Pancreas (tissue), 10 donors: ENCODE results near the gene ACOT7. TPM values are rescaled to one million over a fixed set of nuclear protein-coding genes. Genes with fewer than 3 reads are reported as not detected.

ENCODE experiments used
- ATAC-seq, 4 donors: fragments of 200-7000 bp; cut with Tn5 transposase; one replicate each; pipeline versions ENCODE4 v1.8.0 to v1.9.1; 2020; ENCODE audit warnings: mild to moderate bottlenecking in 4 of 4, moderate library complexity in 4 of 4
- DNase-seq, 6 donors: peaks; one replicate each; pipeline ENCODE4 v3.0.0-alpha.2; 2020
- FAIRE-seq: peaks from 2 replicates; lab custom pipeline; 2012; peaks lifted over from hg19 to GRCh38; lab: Jason Lieb, UNC
- H3K27ac ChIP-seq, 4 donors: fragments of 200-600 bp; sonication (generic); 1 replicate in 3 of 4; 2 replicates in 1 of 4; pipeline versions ENCODE4 v1.5.0 to v1.8.0; 2020
- H3K27me3 ChIP-seq, 4 donors: fragments of 200-600 bp; one replicate each; pipeline ENCODE4 v1.8.0; 2021
- H3K36me3 ChIP-seq, 3 donors: fragments of 200-600 bp; sonication (generic) in 1 of 3; one replicate each; pipeline versions ENCODE4 v1.5.0 to v1.8.0; 2020 to 2021
- H3K4me1 ChIP-seq, 3 donors: fragments of 200-600 bp; one replicate each; pipeline ENCODE4 v1.8.0; 2021
- H3K4me3 ChIP-seq, 4 donors: fragments of 200-600 bp; sonication (generic) in 2 of 4; one replicate each; pipeline versions ENCODE4 v1.5.0 to v1.8.0; 2020 to 2021
- H3K9me3 ChIP-seq, 4 donors: fragments of 200-600 bp; one replicate each; pipeline ENCODE4 v1.8.0; 2021
- WGBS, 2 donors: extraction: QIAGEN DNeasy Blood & Tissue Kit; methylation state at CpG; one replicate each; pipeline ENCODE4 v1.1.7; 2013; 5-methylcytosine and 5-hydroxymethylcytosine counted together
- intact Hi-C, 3 donors: fragments of 100-400 bp; cut with DNase I; formaldehyde crosslinking; loops; one replicate each; pipeline versions ENCODE4 v1.11.1 to v1.14.2; 2022
- polyA plus RNA-seq, 2 donors: library from polyadenylated mRNA; stranded (reverse); fragments of 200-250 nt; gene quantifications; one replicate each; pipeline ENCODE4 v1.2.3, GENCODE V29; 2013
- total RNA-seq, 6 donors: library from RNA; stranded (reverse); fragmentation: NEBNext Ultra II Directional in 4 of 6; extraction: Animal tissue kit (Norgen Biotek cat#: 25700) in 4 of 6; gene quantifications; one replicate each; pipeline versions ENCODE4 v1.2.1 to v1.2.4, GENCODE V29; 2021 to 2023
- TF ChIP-seq, protein P1 (sequence below), 4 donors: fragments of 200-600 bp; sonication (generic) in 3 of 4; IDR thresholded peaks; one replicate each; pipeline versions ENCODE4 v1.5.0 to v1.8.0; 2021; ENCODE audit warnings: antibody characterized with exemption in 4 of 4
- donor health status: healthy with polysubstance abuse.
- donor health status: DM: no; HTN: no; CAD: no; lungs with moderate emphysema.
- donor health status: DM: no; HTN: no; CAD: no.
- donor health status: control.
- donor health status: control.
- donor health status: Bipolar disorder and iron deficiency.
- donor health status: DM: yes; HTN: yes; CAD: no.
- donor health status: DM: no; HTN: no; CAD: no.
- donor health status: DM: no; HTN: no; CAD: no.
- donor health status: DM: yes; HTN: yes; CAD: no.

The ACOT7 gene
- total and polyA plus RNA-seq, 8 donors: 3.1 to 7.6 (median 5.2) TPM

DNA sequence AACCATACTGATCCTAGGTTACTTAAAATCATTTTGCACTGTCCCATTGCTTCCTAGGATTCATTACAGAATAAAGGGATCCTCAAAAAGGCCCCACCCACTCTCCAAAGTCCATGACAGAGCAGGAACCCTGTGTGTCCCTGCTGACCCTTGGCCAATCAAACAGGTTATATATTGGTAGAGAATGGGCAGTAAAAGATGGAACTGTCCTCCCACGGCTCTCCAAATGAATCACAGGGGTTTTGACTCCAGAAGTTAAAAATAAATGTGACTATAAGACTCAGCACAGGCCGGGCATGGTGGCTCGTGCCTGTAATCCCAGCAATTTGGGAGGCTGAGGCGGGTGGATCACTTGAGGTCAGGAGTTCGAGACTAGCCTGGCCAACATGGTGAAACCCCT, 65.5 kb downstream of the ACOT7 start:
- TF ChIP-seq, protein P1, sequence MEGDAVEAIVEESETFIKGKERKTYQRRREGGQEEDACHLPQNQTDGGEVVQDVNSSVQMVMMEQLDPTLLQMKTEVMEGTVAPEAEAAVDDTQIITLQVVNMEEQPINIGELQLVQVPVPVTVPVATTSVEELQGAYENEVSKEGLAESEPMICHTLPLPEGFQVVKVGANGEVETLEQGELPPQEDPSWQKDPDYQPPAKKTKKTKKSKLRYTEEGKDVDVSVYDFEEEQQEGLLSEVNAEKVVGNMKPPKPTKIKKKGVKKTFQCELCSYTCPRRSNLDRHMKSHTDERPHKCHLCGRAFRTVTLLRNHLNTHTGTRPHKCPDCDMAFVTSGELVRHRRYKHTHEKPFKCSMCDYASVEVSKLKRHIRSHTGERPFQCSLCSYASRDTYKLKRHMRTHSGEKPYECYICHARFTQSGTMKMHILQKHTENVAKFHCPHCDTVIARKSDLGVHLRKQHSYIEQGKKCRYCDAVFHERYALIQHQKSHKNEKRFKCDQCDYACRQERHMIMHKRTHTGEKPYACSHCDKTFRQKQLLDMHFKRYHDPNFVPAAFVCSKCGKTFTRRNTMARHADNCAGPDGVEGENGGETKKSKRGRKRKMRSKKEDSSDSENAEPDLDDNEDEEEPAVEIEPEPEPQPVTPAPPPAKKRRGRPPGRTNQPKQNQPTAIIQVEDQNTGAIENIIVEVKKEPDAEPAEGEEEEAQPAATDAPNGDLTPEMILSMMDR (IDR thresholded peaks at IDR 0.05): no peak
- no peak for ATAC-seq
- DNase-seq: no peak
- Histone ChIP-seq H3K27me3 (no peaks in the 10 kb centered on the region), H3K9me3 (no peaks in the 10 kb centered on the region), H3K27ac (no peak overlapping the region), H3K4me3 (no peak overlapping the region), H3K36me3 (no peaks in the 10 kb centered on the region), H3K4me1 (no peaks in the 10 kb centered on the region)
- FAIRE-seq: no peak
- 96 to 98% methylated on average over 5 of the region's 5 CpGs for WGBS, 2 donors
- intact Hi-C loops: no loop called here

DNA sequence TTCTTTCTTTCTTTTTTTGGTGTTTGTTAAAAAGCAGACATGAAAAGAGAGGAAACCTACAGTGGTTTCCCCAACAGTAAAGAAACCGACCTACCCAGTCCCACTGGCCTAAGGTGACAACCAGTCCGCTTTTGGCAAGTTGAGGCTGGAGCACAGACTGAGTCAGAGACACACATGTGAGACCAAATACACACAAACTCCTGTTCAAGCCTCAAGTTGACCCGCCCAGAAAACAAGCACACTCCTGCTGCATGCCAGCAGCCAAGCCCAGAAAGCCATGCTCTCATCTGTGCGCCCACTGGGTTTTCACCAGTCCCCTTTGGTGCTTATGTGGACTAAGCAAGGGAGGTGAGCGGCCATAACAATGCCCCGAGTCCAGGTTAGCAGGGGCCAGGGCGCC, 68.1 kb downstream of the ACOT7 start:
- Histone ChIP-seq H3K36me3 (no peaks in the 10 kb centered on the region), H3K27me3 (no peaks in the 10 kb centered on the region), H3K4me1 (no peaks in the 10 kb centered on the region), H3K4me3 (no peak overlapping the region), H3K9me3 (no peaks in the 10 kb centered on the region), H3K27ac (no peak overlapping the region)
- ATAC-seq: peak in 1 of 4 donors; percentile 22
- intact Hi-C loops: no loop called here
- WGBS, 2 donors: 94 to 95% methylated on average over 7 of the region's 7 CpGs
- TF ChIP-seq, protein P1 (IDR thresholded peaks at IDR 0.05): no peak
- no peak for DNase-seq
- FAIRE-seq: no peak

DNA sequence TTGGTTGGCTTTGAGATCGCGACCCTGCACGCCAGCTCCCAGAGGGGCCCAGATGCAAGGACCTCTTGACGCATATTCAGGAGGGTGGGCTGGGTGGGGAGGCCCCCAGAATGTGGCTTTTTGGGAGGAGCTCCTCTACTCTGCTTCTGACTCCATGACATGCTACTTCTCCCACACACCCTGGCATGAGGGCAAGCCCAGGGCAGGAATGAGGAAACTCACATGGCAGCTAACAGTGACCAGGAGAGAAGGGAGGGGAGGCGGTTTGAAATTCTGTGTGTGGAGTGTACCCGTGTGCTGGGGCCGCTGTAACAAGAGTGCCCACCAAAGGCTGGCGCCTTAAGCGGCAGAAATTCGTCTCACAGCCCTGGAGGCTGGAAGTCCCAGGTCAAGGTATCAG, 71.4 kb downstream of the ACOT7 start:
- H3K27ac ChIP-seq: no peak overlapping the region
- WGBS, 2 donors: 96 to 98% methylated on average over 10 of the region's 10 CpGs
- no peak for ATAC-seq
- no peaks in the 10 kb centered on the region for H3K36me3 ChIP-seq
- no peak for DNase-seq
- no peak for FAIRE-seq
- H3K4me1 ChIP-seq: no peaks in the 10 kb centered on the region
- intact Hi-C loops: no loop called here
- no peaks in the 10 kb centered on the region for H3K27me3 ChIP-seq
- TF ChIP-seq, protein P1 (IDR thresholded peaks at IDR 0.05): no peak
- H3K4me3 ChIP-seq: no peak overlapping the region
- no peaks in the 10 kb centered on the region for H3K9me3 ChIP-seq

DNA sequence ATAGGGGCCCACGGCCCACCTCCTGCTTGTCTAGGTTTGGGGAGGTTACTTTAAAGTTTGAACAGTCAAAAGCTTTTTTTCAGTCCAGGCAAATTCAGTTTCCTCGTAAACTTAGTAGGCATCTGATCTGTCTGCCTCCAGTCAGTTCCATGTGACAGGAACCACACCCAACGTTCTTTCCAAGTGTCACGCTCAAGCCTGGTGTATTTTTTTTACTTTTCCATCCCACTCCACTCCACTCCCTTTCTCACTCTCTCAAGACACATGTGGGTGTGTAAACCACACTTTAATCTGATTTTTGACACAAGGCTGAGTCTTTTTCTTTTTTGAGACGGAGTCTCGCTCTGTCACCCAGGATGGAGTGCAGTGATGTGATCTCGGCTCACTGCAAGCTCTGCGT, 72.4 kb downstream of the ACOT7 start:
- H3K27ac ChIP-seq: no peak overlapping the region
- TF ChIP-seq, protein P1 (IDR thresholded peaks at IDR 0.05): no peak
- FAIRE-seq (no peak), ATAC-seq (no peak), DNase-seq (no peak)
- WGBS, 2 donors: 92 to 94% methylated on average over 8 of the region's 8 CpGs
- H3K9me3 ChIP-seq: no peaks in the 10 kb centered on the region
- intact Hi-C loops: no loop called here
- H3K27me3 ChIP-seq: no peaks in the 10 kb centered on the region
- no peaks in the 10 kb centered on the region for H3K4me1 ChIP-seq
- H3K36me3 ChIP-seq: no peaks in the 10 kb centered on the region
- no peak overlapping the region for H3K4me3 ChIP-seq

DNA sequence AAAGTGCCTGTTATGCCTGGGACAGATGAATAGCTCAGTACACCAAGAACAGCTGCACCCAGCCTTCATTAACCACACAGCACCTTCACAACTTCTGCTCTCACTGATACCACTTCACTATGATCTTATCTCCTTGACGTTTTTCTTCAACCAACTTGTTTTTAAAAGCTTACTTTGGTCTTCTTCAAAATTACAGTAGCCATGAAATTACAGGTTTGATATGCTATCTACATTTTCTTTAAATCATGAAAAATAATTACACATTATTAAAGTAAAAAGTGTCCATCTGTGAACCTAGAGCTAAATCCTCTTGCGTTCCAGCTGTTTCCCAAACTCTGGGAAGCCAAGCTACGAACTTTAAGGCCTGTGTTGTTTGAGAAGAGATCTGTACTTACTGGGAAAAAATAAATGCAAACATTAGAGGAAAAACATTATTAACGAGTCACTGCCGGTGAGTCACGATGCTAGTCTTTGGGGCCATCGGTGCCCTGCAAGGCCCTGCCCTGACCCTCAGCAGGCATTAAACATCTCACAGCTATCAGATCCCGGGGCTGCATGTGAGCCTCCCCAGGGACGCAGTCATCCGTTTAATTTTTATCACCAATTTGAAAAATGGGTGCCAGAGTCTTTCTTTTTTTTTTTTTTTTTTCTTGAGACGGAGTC, 76.3 kb downstream of the ACOT7 start:
- WGBS, 2 donors: 91% methylated on average over 11 of the region's 11 CpGs
- Histone ChIP-seq H3K27ac (no peak overlapping the region), H3K4me1 (no peaks in the 10 kb centered on the region), H3K9me3 (no peaks in the 10 kb centered on the region), H3K27me3 (no peaks in the 10 kb centered on the region), H3K4me3 (no peak overlapping the region), H3K36me3 (no peaks in the 10 kb centered on the region)
- TF ChIP-seq, protein P1 (IDR thresholded peaks at IDR 0.05): no peak
- FAIRE-seq (no peak), ATAC-seq (no peak), DNase-seq (no peak)
- intact Hi-C loops: no loop called here
